A172 (cell line): Measurements from ENCODE around the gene PRR4. TPM values are rescaled to one million over a fixed set of nuclear protein-coding genes. Genes with fewer than 3 reads are reported as not detected.

ENCODE experiments used
- DNase-seq: peaks from one replicate; pipeline ENCODE4 v3.0.0-alpha.2; 2015; ENCODE audit warnings: low spot score
- total RNA-seq: library from RNA; depleted of rRNA; stranded (reverse); fragments of >200 nt; shearing (Covaris generic); gene quantifications from 2 replicates; pipeline ENCODE4 v1.2.3, GENCODE V29; 2014; rRNA removed

PRR4 gene
- total RNA-seq, 1 experiment from 2014 or later, result 0.28 TPM

DNA sequence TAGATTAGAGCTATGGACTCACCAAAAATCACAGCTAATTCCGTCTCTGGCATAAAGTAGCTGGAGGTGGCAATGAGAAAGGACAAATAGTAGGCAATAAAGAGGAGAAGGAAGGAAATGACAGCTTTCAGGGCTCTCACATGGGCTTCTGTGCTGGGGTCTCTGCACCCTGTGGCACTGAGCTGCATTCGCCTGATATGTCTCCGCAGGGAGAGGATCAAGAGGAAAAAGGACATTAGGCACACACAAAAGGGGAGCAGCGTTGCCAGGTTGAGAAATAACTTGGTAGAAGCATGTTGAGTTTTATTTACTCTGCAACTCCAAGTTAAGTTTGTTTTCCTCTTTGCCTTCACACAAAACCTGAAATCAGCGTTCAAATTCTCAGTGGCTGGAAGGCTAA lies 47.5 kb downstream of the PRR4 start:
- no peak for DNase-seq

Other genes starting within 250 kb of the PRR4 start
- gene MAGOHB, start 235.9 kb downstream of the PRR4 start, total RNA-seq, result 28.6 and 35.9 TPM in 2 replicates
- 0.12 and 9.9 TPM in 2 replicates for gene STYK1, start 175.4 kb downstream of the PRR4 start, total RNA-seq
- gene YBX3, start 126.2 kb downstream of the PRR4 start, total RNA-seq, result 28.7 and 33.7 TPM in 2 replicates
- not detected in 2 replicates for gene TAS2R7, start 46.8 kb downstream of the PRR4 start, total RNA-seq
- not detected in 2 replicates for gene TAS2R8, start 42.2 kb downstream of the PRR4 start, total RNA-seq
- not detected in 2 replicates for gene TAS2R9, start 39.3 kb downstream of the PRR4 start, total RNA-seq
- gene TAS2R10, start 23.1 kb downstream of the PRR4 start, total RNA-seq, result not detected in 2 replicates
- 0.57 and 9.3 TPM in 2 replicates for gene PRH1, start 34.8 kb upstream of the PRR4 start, total RNA-seq
- 0.36 TPM in 1 of 2 replicates, not detected in the other for gene TAS2R13, start 60.1 kb upstream of the PRR4 start, total RNA-seq
- not detected in 2 replicates for gene PRH2, start 79.8 kb upstream of the PRR4 start, total RNA-seq
- 1.2 and 1.7 TPM in 2 replicates for gene TAS2R14, start 89.8 kb upstream of the PRR4 start, total RNA-seq
- gene TAS2R50, start 137.4 kb upstream of the PRR4 start, total RNA-seq, result not detected in 2 replicates
- gene TAS2R20, start 148.8 kb upstream of the PRR4 start, total RNA-seq, result 0.46 and 0.79 TPM in 2 replicates
- gene TAS2R19, start 173.1 kb upstream of the PRR4 start, total RNA-seq, result 0.12 and 1.3 TPM in 2 replicates
- gene TAS2R31, start 181.9 kb upstream of the PRR4 start, total RNA-seq, result 1.1 and 2.5 TPM in 2 replicates
- 0.60 TPM in 1 of 2 replicates, not detected in the other for gene TAS2R46, start 212.8 kb upstream of the PRR4 start, total RNA-seq
- gene TAS2R43, start 242.8 kb upstream of the PRR4 start, total RNA-seq, result not detected in 2 replicates